SU-DHL-6 (cell line): Measurements from ENCODE around the gene SEMA4D.

Experiments
- H2AFZ ChIP-seq: fragments of 200-600 bp; sonication (generic); 2 replicates; pipeline ENCODE4 v1.6.1; 2014; ENCODE audit warnings: low read depth, mild to moderate bottlenecking, moderate library complexity, mixed read lengths, antibody characterized with exemption, low read length; ENCODE audit not compliant: severe bottlenecking
- H3F3A ChIP-seq: fragments of 200-600 bp; shearing (Covaris generic); 2 replicates; pipeline ENCODE4 v1.6.0; 2016; ENCODE audit warnings: antibody characterized with exemption, mild to moderate bottlenecking; ENCODE audit not compliant: insufficient read depth
- H3K27ac ChIP-seq: fragments of 200-600 bp; sonication (generic); 2 replicates; pipeline ENCODE4 v1.5.1; 2016; ENCODE audit warnings: low read depth, mild to moderate bottlenecking, low read length, moderate library complexity, mixed read lengths
- H3K27me3 ChIP-seq: fragments of 200-600 bp; sonication (generic), shearing (Covaris generic); 2 replicates; pipeline ENCODE4 v1.6.0; 2014; ENCODE audit warnings: mild to moderate bottlenecking, low read length
- H3K36me3 ChIP-seq: fragments of 200-600 bp; sonication (generic); 2 replicates; pipeline ENCODE4 v1.6.1; 2014; ENCODE audit warnings: mild to moderate bottlenecking, low read length, mixed read lengths
- H3K4me2 ChIP-seq: fragments of 300-600, 200-600 bp; shearing (Covaris generic), sonication (generic); 2 replicates; pipeline ENCODE4 v1.6.0; 2014; ENCODE audit warnings: low read length, low read depth, mild to moderate bottlenecking; ENCODE audit not compliant: poor library complexity, severe bottlenecking
- H3K4me3 ChIP-seq: fragments of 200-600 bp; sonication (generic); 2 replicates; pipeline ENCODE4 v1.5.1; 2014; ENCODE audit warnings: antibody characterized with exemption, low read length, mild to moderate bottlenecking, mixed read lengths; ENCODE audit not compliant: insufficient read depth, poor library complexity, severe bottlenecking
- H3K79me2 ChIP-seq: fragments of 200-600 bp; sonication (generic); 2 replicates; pipeline ENCODE4 v1.6.1; 2014; ENCODE audit warnings: mild to moderate bottlenecking, low read length, moderate library complexity; ENCODE audit not compliant: insufficient read depth
- H3K9ac ChIP-seq: fragments of 200-600 bp; sonication (generic); 2 replicates; pipeline ENCODE4 v1.7.0; 2014; ENCODE audit warnings: mild to moderate bottlenecking, low read length
- H3K9me2 ChIP-seq: fragments of 200-600 bp; sonication (generic); replicated peaks from 2 replicates; pipeline ENCODE4 v1.6.1; 2014; ENCODE audit warnings: low read length; ENCODE audit not compliant: insufficient read depth
- H3K9me3 ChIP-seq: fragments of 200-600 bp; sonication (generic); 2 replicates; pipeline ENCODE4 v1.6.1; 2014; ENCODE audit warnings: low read length, mixed read lengths; ENCODE audit not compliant: insufficient read depth
- H4K20me1 ChIP-seq: fragments of 200-600 bp; sonication (generic); 2 replicates; pipeline ENCODE4 v1.6.1; 2014; ENCODE audit warnings: low read depth, mild to moderate bottlenecking, antibody characterized with exemption, low read length, moderate library complexity, mixed read lengths
- EZH2phosphoT487 ChIP-seq: fragments of 200-600 bp; sonication (generic), shearing (Covaris generic); conservative IDR thresholded peaks from 2 replicates; pipeline ENCODE4 v1.6.1; 2018; ENCODE audit warnings: mild to moderate bottlenecking, antibody characterized with exemption, low read length, moderate library complexity, mixed read lengths
- TF ChIP-seq, protein P1 (sequence below): fragments of 200-600 bp; sonication (generic); IDR thresholded peaks from one replicate; pipeline ENCODE4 v1.5.1; 2017; ENCODE audit warnings: antibody characterized with exemption, mild to moderate bottlenecking, low read length, moderate library complexity; ENCODE audit not compliant: insufficient read depth, poor library complexity, severe bottlenecking

The SEMA4D gene

DNA sequence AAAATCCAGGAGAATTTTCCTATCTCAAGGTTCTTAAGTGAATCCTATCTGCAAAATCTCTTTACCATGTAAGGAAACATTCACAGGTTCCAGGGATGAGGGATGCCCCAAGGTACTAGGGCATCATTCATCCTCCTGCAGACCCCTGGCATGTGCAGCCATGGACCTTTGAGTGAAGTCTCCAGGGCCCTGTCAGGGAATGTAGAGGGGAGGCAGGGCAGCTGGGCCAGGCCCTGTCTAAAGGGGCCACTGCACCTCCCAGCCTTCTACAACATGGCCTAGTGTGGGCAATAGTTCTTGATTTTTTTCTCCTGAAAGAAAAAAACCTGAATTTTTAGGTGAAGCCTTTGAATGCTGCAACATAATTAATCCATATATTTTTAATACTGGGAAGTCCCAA lies 63.3 kb downstream of the SEMA4D start:
- Histone ChIP-seq H3K9ac (no peak overlapping the region), H4K20me1 (no peaks in the 10 kb centered on the region), H3K36me3 (no peaks in the 10 kb centered on the region), H2AFZ (no peak overlapping the region), H3K9me3 (no peaks in the 10 kb centered on the region), H3K9me2 (no peaks in the 10 kb centered on the region), H3K27ac (no peak overlapping the region), H3K4me3 (no peak overlapping the region), H3K27me3 (no peaks in the 10 kb centered on the region), H3K4me2 (no peak overlapping the region), H3F3A (peaks cover 21% of the 10 kb centered on the region), H3K79me2 (no peaks in the 10 kb centered on the region)
- TF ChIP-seq EZH2phosphoT487: no peak
- TF ChIP-seq, protein P1, sequence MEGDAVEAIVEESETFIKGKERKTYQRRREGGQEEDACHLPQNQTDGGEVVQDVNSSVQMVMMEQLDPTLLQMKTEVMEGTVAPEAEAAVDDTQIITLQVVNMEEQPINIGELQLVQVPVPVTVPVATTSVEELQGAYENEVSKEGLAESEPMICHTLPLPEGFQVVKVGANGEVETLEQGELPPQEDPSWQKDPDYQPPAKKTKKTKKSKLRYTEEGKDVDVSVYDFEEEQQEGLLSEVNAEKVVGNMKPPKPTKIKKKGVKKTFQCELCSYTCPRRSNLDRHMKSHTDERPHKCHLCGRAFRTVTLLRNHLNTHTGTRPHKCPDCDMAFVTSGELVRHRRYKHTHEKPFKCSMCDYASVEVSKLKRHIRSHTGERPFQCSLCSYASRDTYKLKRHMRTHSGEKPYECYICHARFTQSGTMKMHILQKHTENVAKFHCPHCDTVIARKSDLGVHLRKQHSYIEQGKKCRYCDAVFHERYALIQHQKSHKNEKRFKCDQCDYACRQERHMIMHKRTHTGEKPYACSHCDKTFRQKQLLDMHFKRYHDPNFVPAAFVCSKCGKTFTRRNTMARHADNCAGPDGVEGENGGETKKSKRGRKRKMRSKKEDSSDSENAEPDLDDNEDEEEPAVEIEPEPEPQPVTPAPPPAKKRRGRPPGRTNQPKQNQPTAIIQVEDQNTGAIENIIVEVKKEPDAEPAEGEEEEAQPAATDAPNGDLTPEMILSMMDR: no peak

DNA sequence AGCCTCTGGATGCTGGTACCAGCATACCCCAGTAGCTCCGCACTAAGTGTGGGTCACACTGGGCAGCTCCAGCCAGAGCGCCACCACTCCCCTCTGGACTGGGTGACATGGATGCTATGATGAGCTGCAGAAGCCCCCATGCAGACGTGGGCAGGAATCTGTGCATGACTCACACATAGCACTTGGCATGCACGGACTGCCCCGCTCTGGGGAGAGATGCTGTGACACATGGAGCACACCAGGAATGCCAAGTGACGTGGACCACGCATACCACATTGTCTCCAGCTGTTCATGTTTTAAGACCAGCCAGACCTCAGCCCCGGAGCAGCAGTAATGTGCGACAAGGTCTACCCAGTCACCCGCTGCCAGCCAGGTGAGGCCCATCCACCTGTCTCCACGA lies 64.1 kb downstream of the SEMA4D start:
- Histone ChIP-seq H3K9ac (no peak overlapping the region), H3K4me3 (no peak overlapping the region), H4K20me1 (no peaks in the 10 kb centered on the region), H3K9me2 (no peaks in the 10 kb centered on the region), H3K27ac (no peak overlapping the region), H3K27me3 (no peaks in the 10 kb centered on the region), H3F3A (peaks cover 15% of the 10 kb centered on the region), H3K9me3 (no peaks in the 10 kb centered on the region), H3K79me2 (no peaks in the 10 kb centered on the region), H3K4me2 (no peak overlapping the region), H3K36me3 (no peaks in the 10 kb centered on the region), H2AFZ (no peak overlapping the region)
- no peak for TF ChIP-seq EZH2phosphoT487
- TF ChIP-seq, protein P1: no peak

DNA sequence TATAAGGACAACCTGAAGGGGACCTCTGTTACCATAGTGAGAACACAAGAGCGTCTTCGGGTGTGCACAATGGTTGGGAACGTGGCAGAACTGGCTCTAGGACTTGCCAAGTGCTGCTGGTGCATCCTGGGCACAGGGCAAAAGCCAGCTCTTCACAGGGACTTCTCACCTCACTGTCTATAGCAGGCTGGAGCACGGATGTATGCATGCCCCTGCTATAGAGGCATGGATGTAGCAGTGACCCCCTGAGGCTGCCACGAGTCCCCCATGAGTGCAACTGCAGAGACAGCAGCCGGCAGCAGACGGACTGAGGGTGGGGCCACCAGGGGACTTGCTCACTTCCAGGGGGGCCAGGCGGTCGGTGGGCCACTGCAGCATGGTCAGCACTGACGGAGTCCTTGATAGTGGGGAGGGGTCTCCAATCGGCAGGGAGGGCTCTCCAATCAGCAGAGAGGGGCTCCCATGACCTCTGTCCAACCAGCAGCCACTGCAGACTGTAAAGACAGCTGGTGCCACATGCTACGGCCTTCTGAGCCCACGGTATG lies 64.9 kb downstream of the SEMA4D start:
- Histone ChIP-seq H3K36me3 (no peaks in the 10 kb centered on the region), H3K27ac (no peak overlapping the region), H3K4me3 (no peak overlapping the region), H3F3A (peaks cover 11% of the 10 kb centered on the region), H3K27me3 (no peaks in the 10 kb centered on the region), H2AFZ (no peak overlapping the region), H3K9me3 (no peaks in the 10 kb centered on the region), H3K79me2 (no peaks in the 10 kb centered on the region), H3K9ac (no peak overlapping the region), H3K9me2 (no peaks in the 10 kb centered on the region), H3K4me2 (no peak overlapping the region), H4K20me1 (no peaks in the 10 kb centered on the region)
- no peak for TF ChIP-seq EZH2phosphoT487
- TF ChIP-seq, protein P1: no peak
